Stimulated activated CD4-positive, alpha-beta T cell treated with anti-CD3 and anti-CD28 coated beads, Interleukin-15, amount 100 ng/mL, for 48 hours (primary cell): ENCODE data around the gene TREML2.
"Not testable (repeated sequence)": the region's sequence is repeated elsewhere in the genome, so short reads cannot be mapped to it uniquely, and the experiment has no call there.

Experiments
- DNase-seq, 2 donors: peaks; one replicate each; pipeline ENCODE4 v3.0.0-alpha.2; 2020; ENCODE audit warnings: low read depth in 2 of 2

TREML2 gene

DNA sequence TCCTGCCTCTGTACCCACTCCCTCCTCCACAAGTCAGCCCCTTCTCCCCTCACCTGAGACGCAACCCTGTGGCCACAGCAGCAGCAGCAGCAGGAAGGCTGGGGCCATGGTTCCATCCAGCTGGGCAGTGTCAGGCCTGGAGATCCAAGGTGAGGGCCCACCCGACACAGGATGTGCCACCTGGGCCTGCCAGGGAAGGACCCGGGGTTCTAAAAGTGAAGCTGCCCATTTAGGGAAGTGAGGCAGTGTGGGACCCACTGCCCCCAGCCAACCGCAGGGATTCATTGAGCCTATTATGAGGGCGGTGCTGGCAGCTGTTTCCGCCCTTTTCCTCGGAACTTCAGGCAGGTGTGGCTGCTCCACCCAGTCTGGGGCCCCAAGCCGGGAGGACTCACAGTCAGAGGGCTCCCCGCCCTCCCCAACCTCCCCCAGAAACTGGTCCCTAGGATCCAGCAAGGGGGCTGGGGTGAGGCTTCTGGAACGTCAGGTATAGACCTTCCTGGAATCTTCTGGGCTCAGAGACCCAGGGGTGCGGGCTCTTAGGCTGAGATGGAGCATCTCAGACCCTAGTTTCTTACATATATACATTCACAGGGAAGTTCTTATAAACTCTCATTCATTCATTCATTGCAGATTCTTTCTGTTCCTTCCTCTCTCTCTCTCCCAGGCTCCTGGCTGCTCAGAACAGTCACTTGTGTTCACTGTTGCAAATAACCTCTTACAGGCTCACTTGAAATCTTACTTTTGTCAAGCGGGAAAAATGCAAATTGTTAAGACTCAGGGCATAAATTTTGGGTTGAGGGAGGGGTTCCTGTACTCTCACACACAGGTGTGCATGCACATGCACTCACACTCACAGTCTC lies at the start of gene TREML2:
Gene TREML2, minus strand, starts transcription at position 249 of the 863 bp plus-strand sequence. Its CDS starts 141 bp downstream, at position 108.
- peak in 1 of 2 donors; percentile 26 for DNase-seq

DNA sequence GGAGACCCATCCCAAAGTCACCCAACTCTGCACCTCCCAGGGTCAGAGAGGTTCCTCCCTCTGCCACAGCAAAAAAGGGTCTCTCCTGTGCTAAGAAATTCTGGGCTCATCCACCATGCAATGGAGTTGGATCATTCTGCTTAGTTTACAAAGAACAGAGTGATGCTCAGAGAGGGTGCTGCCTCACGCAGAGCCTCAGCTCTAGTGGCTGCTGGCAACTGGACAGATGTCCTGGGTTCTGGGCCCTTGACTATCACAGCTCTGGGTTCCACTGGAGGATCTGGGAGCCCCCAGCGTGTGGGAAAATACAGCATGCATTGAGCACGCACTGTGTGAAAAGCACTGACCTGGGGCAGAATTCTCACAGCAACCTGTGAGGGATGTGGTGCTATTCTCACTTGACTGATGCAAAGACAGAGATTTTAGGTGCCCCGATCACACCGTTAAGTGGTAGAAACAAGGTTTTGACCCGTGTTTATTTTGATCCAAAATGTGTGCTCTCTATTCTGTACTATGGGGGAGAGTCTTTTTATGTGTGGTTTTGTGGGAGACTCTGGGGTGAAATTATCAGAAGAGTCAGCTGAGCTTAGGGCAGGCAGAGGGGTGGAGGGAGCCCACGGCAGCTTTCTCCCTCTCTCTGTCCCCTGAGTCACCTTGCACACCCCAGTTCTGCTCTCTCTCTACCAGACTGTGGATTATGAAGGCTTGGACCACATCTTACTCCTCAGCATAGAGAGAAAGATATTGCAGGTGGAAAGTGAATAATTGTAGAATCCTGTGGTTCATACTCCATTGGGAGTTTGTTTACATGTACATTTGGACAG lies 47.1 kb upstream of the TREML2 start:
- no peak for DNase-seq

DNA sequence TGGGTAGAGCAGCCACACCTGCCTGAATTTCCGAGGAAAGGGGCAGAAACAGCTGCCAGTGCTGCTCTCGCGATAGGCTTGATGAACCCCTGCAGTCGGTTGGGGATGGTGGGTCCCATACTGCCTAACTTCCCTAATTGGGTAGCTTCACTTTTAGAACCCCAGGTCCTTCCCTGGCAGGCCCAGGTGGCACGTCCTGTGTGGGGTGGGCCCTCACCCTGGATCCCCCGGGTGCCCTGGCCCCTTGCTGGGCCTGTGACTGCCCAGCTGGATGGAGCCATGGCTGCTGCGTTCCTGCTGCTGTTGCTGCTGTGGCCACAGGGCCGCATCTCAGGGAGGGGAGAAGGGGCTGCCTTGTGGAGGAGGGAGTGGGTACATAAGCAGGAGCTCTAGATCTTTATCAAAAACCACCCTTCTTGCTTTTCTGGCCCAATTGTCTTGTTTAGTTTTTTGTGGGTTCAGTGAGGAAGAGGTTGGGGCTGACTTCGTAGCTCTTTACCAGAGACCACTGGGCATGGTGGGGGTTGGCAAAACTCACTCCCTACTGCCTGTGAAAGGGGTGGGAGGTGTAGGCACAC lies 46.4 kb upstream of the TREML2 start:
- DNase-seq = no peak

- not testable (repeated sequence) for DNase-seq
Measured at GRCh38 chr6:41246529-41246928, 45.6 kb upstream of the TREML2 start.

GRCh38 chr6:41239467-41240159 lies 38.7 kb upstream of the TREML2 start:
- no peak for DNase-seq

GRCh38 chr6:41237128-41237527 lies 36.2 kb upstream of the TREML2 start:
- DNase-seq = no peak

GRCh38 chr6:41236276-41236675 lies 35.3 kb upstream of the TREML2 start:
- DNase-seq = no peak

DNA sequence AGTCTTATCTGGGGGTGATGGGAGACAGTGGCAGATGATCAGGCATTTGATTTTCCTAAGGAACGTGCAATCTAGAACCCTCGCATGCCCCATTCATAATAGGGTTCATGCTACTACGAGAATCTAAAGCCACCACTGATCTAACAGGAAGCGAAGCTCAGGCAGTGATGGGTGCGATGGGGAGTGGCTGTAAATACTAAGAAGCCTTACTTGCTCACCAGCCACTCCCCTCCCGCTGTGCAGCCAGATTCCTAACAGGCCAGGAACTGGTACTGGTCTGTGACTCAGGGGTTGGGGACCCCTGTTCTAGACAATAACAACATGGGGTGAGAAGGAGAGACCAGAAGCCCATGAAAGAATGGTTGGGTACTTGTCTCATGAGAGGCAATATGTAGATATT lies 31.7 kb upstream of the TREML2 start:
- no peak for DNase-seq

DNA sequence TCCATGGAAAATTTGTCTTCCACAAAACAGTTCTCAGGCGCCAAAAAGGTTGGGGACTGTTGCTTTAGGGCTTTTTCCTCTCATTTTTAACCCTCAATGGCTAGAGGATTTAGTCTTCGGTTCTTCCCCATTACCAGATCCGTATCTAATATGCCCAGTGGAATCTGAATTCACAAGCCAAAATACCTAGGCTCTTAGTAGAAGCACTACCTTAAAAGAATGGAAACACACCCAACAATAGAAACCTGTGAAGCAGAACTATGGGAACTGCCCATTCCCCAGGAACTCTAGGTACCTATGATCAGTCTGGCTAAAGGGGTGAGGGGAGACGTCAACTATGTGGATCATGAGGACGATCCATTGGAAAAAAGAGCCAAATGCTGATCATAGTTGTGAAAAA lies 30.3 kb upstream of the TREML2 start:
- no peak for DNase-seq

- DNase-seq = no peak
Measured at GRCh38 chr6:41229721-41230120, 28.8 kb upstream of the TREML2 start.

GRCh38 chr6:41228616-41229015 lies 27.7 kb upstream of the TREML2 start:
- DNase-seq = no peak

DNA sequence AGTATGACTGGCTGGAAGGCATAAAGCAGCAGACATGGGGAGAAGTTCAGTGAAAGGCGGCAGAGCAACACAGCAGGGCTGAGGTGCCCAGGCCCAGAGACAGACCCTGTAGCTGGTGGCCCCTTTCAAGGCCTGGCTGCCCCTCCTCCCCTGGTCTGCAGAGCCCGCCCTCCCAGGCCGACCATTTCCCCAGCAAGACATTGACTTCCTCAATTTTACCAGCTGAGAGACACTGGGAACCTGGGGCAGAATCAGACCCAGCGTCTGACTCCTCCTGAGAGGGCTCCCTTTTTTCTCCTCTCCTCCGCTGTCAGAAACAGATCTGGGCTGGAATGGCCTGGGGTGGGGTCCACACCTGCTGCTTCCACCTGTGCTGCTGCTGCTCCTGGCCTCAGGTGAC lies 27.1 kb upstream of the TREML2 start, which contains the start of gene TREML4:
Gene TREML4, plus strand, starts transcription at position 254 of the 400 bp plus-strand sequence. Its CDS starts 79 bp downstream, at position 333.
- DNase-seq = no peak

- DNase-seq = no peak
Measured at GRCh38 chr6:41226752-41227151, 25.8 kb upstream of the TREML2 start.

- DNase-seq = no peak
Measured at GRCh38 chr6:41224800-41225199, 23.9 kb upstream of the TREML2 start.

DNA sequence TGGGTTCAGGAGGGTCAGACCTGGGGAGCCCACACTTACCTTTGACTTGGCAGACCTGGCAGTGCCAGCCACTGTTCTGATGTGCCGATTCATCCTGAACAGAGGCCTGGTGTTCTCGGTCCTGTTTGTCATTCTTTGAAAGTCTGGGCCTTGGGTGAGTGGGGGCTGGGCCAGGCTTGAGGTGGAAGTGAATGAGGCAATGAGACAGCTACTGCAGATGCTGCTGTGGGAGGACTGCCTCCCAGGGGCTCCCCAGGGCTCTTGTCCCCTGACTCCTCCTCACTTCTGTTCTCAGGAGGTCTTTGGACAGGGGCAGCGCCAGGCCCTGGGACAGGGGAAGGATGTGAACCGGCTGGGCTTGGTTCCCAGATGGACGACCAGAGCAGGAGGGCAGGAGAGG lies 21.6 kb upstream of the TREML2 start:
- DNase-seq = no peak

- DNase-seq = no peak
Measured at GRCh38 chr6:41222045-41222444, 21.1 kb upstream of the TREML2 start.

GRCh38 chr6:41216616-41217015 lies 15.7 kb upstream of the TREML2 start:
- DNase-seq = no peak

DNA sequence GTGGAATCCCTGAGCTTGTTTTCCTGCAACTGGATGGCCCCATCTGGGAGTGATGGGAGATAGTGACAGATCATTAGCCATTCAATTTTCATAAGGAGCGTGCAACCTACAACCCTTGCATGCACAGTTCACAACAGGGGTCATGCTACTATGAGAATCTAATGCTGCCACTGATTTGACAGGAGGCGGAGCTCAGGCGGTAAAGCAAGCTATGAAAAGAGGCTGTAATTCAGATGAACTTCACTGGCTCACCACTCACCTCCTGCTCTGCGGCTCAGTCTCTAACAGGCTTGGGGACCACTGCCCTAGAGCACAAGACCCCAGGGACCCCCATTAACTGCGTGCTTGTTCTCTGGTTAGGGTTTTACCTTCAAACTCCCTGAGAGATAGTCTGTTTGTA lies 14.8 kb upstream of the TREML2 start:
- DNase-seq = no peak

- no peak for DNase-seq
Measured at GRCh38 chr6:41214559-41215238, 13.8 kb upstream of the TREML2 start.

DNA sequence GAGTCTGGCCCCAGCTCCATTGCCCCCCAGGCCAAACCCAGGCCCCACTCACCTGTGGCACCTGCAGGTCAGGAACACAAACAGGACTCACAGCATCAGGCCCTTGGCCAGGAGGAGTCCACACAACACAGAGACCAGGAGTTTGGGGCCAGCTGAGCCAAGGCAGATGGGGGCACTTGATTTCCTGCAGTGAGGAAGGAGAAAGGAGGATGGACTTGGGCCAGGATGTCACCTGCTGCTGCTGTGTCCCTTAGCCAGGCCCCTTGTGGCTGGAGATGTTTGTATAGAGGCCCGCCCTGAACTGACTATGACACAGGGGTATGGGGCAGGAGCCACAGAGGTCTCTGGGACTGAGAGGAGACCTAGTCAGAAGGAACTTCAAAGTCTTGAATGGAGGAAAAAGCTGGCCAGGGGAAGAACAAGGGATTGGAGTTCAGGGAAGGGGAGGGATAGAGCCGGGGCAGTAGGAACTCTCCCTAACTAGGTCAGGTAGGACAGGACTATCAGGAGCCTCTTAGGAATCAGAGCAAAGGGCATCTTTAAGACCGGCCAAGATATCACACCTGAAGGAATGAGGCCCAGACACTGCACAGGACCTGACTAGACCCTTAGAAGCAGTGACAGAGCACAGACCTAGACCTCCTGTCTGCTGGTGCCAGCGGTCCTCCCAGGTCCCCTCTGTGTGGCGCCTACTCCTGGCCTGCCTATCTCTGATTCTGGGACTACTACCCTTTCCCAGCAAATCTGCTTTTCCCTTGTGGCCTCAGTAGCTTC lies 8.8 kb upstream of the TREML2 start:
- DNase-seq = no peak
